Adrenal gland (tissue), 12 donors: ENCODE measurements around the gene EXOSC2. TPM values are rescaled to one million over a fixed set of nuclear protein-coding genes. Genes with fewer than 3 reads are reported as not detected.

Experiments
- DNase-seq, 7 donors: peaks; one replicate each; pipeline ENCODE4 v3.0.0-alpha.2; 2019 to 2020
- H3K27ac ChIP-seq, 5 donors: fragments of 200-600 bp; sonication (generic) in 4 of 5; 1 replicate in 3 of 5; 2 replicates in 2 of 5; pipeline versions ENCODE4 v1.5.1 to v1.8.0; 2016 to 2020; ENCODE audit warnings: mild to moderate bottlenecking in 1 of 5
- H3K27me3 ChIP-seq: fragments of 200-600 bp; 2 replicates; pipeline ENCODE4 v1.8.0; 2021
- H3K36me3 ChIP-seq, 2 donors: fragments of 200-600 bp; replicated peaks in 1 of 2; 1 replicate in 1 of 2; 2 replicates in 1 of 2; pipeline versions ENCODE4 v1.5.1 to v1.8.0; 2018 to 2022
- H3K4me1 ChIP-seq, 2 donors: fragments of 200-600 bp; replicated peaks in 1 of 2; 1 replicate in 1 of 2; 2 replicates in 1 of 2; pipeline versions ENCODE4 v1.5.1 to v1.8.0; 2018 to 2021
- H3K4me3 ChIP-seq, 4 donors: fragments of 200-600 bp; sonication (generic) in 3 of 4; one replicate each; pipeline ENCODE4 v1.5.1; 2016 to 2018
- H3K9me3 ChIP-seq, 3 donors: fragments of 200-600 bp; sonication (generic) in 1 of 3; replicated peaks in 1 of 3; 1 replicate in 2 of 3; 2 replicates in 1 of 3; pipeline versions ENCODE4 v1.5.1 to v1.8.0; 2016 to 2021
- POLR2A ChIP-seq, 2 donors: fragments of 450-650 bp; IDR thresholded peaks; one replicate each; pipeline ENCODE4 v1.6.1; 2017; ENCODE audit warnings: antibody characterized with exemption in 2 of 2, mild to moderate bottlenecking in 2 of 2, moderate library complexity in 1 of 2
- WGBS, 4 donors: extraction: QIAGEN DNeasy Blood & Tissue Kit in 2 of 4; methylation state at CpG; one replicate each; pipeline versions ENCODE4 v1.1.5 to v1.1.7; 2013 to 2017; 5-methylcytosine and 5-hydroxymethylcytosine counted together
- intact Hi-C, 2 donors: fragments of 100-400 bp; cut with DNase I; formaldehyde crosslinking; loops; one replicate each; pipeline versions ENCODE4 v1.14.1 to v1.15.0; 2022 to 2023
- polyA plus RNA-seq, 3 donors: library from polyadenylated mRNA; stranded (reverse); fragments of 200-250 nt in 2 of 3; fragments of 350-450 nt in 1 of 3; fragmentation: Illumina TruSeq in 1 of 3; extraction: RNeasy Lipid Tissue Mini Kit (QIAGEN cat#74804) in 1 of 3; gene quantifications; one replicate each; pipeline ENCODE4 v1.2.3, GENCODE V29; 2013 to 2014
- total RNA-seq, 9 donors: library from RNA; depleted of rRNA in 4 of 9; stranded (reverse); fragments of >200 nt in 4 of 9; fragments of 120-200 nt in 1 of 9; fragmentation: NEBNext Ultra II Directional in 1 of 9; extraction: Animal tissue kit (Norgen Biotek cat#: 25700) in 1 of 9; gene quantifications; one replicate each; pipeline versions ENCODE4 v1.1.0 to v1.2.4, GENCODE V29; 2013 to 2023
- TF ChIP-seq, protein P1 (sequence below), 6 experiments: fragments of 450-650 bp in 4 of 6; fragments of 200-600 bp in 2 of 6; sonication (generic) in 1 of 6; IDR thresholded peaks; 1 replicate in 5 of 6; 2 replicates in 1 of 6; pipeline versions ENCODE4 v1.5.1 to v1.8.0; 2016 to 2021; ENCODE audit warnings: antibody characterized with exemption in 6 of 6, mild to moderate bottlenecking in 2 of 6, moderate library complexity in 1 of 6
- donor health status: healthy with polysubstance abuse.
- donor health status: Bipolar disorder and iron deficiency.
- donor health status: DM: yes; HTN: yes; CAD: no.
- donor health status: DM: no; HTN: no; CAD: no.
- donor health status: DM: no; HTN: no; CAD: no.
- donor health status: DM: yes; HTN: yes; CAD: no.

The EXOSC2 gene
- total and polyA plus RNA-seq, 12 donors: 9.5 to 29.8 (median 19.3) TPM

DNA sequence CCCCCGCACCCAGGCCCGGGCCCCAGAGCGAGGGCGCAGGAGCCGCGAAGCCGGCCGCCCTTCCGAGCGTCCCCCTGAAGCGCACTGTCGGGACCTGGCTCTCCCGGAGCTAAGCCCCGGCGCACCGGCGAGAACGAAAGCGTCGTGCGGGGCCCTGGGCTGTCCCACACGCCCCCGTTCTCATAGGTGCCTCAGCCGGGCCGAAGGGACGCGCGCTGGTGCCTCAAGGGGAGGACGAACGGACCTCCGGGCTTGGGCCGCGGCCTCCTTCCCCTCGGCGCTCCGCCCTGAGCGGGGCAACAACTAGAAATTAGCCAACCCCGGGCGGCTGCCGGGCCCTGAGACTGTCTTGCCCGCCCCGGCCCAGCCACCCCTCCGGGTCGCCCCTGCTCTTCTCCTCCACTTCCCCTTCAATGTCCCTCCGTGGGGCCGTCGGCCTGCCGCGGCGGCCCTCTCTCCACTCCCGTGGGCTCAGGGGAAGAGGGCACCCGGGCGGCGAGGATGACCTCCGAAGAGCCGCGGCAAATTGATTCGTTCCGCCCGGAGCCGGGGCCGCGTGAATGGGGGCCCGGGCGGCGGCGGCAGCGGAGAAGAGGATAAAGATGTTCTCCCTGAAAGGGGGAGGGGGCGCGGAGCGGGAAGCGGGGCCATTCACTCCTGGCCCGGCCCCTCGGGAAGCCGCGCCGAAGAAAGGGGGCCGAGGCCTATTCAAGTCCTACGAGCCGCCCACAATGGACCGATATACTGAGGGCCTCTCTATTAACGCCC is 32.7 kb upstream of the EXOSC2 start:
- TF ChIP-seq, protein P1, sequence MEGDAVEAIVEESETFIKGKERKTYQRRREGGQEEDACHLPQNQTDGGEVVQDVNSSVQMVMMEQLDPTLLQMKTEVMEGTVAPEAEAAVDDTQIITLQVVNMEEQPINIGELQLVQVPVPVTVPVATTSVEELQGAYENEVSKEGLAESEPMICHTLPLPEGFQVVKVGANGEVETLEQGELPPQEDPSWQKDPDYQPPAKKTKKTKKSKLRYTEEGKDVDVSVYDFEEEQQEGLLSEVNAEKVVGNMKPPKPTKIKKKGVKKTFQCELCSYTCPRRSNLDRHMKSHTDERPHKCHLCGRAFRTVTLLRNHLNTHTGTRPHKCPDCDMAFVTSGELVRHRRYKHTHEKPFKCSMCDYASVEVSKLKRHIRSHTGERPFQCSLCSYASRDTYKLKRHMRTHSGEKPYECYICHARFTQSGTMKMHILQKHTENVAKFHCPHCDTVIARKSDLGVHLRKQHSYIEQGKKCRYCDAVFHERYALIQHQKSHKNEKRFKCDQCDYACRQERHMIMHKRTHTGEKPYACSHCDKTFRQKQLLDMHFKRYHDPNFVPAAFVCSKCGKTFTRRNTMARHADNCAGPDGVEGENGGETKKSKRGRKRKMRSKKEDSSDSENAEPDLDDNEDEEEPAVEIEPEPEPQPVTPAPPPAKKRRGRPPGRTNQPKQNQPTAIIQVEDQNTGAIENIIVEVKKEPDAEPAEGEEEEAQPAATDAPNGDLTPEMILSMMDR (IDR thresholded peaks at IDR 0.05): no peak
- no peak for TF ChIP-seq POLR2A (IDR thresholded peaks at IDR 0.05)
- Histone ChIP-seq H3K27me3 (peaks cover 96% of the 10 kb centered on the region), H3K36me3 (no peaks in the 10 kb centered on the region), H3K4me3 (peak overlapping the region in 1 of 4 donors; percentile 46), H3K9me3 (no peaks in the 10 kb centered on the region), H3K4me1 (peaks cover 22 to 34% of the 10 kb centered on the region in 2 donors), H3K27ac (no peak overlapping the region)
- WGBS, 4 donors: 1 to 2% (median 1%) methylated on average over 10 to 82 of the region's 82 CpGs
- no peak for DNase-seq
- intact Hi-C loops: no loop called here

DNA sequence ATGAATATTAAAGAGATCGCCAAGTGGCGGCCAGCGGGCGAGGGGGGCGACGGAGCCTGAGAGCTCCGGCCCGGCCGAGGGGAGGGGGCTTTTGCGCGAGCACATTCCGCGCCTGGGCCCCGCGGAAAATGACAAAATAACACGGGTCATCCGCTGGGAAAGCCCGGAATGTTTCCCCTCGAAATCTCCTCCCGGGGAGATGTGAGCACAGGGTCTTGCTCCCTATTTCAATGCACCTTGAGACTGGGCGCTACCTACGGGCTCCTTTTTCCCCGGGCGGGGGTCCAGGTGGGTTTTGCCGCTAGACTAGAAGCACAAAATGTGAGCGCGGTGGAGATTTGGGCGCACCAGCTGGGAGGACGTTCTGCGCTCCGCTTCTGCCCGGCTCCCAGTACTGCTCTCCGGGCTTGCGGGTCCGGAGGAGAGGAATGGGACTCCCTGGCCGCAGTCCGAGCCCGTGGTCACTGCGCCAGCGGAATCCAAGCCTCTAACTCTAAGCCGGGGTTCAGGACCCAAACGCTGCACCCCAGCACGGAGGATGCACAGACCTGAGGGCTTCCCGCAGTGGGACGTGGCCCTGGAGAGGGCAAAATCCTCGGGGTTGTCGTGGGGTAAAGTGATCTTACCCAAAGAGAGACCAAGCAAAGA is 32.0 kb upstream of the EXOSC2 start:
- 2 to 5% (median 4%) methylated on average over 25 to 47 of the region's 47 CpGs for WGBS, 4 donors
- H3K4me3 ChIP-seq: no peak overlapping the region
- no peak for DNase-seq
- intact Hi-C loops: no loop called here
- peaks cover 98% of the 10 kb centered on the region for H3K27me3 ChIP-seq
- peaks cover 22 to 39% of the 10 kb centered on the region in 2 donors for H3K4me1 ChIP-seq
- TF ChIP-seq POLR2A (IDR thresholded peaks at IDR 0.05): no peak
- TF ChIP-seq, protein P1 (IDR thresholded peaks at IDR 0.05): no peak
- H3K27ac ChIP-seq: no peak overlapping the region
- H3K9me3 ChIP-seq: no peaks in the 10 kb centered on the region
- H3K36me3 ChIP-seq: no peaks in the 10 kb centered on the region

- Histone ChIP-seq H3K4me1 (peaks cover 22 to 39% of the 10 kb centered on the region in 2 donors), H3K4me3 (no peak overlapping the region), H3K27me3 (peaks cover 97% of the 10 kb centered on the region), H3K9me3 (no peaks in the 10 kb centered on the region), H3K36me3 (no peaks in the 10 kb centered on the region), H3K27ac (no peak overlapping the region)
- WGBS, 4 donors: 4 to 8% (median 7%) methylated on average over 13 to 49 of the region's 49 CpGs
- DNase-seq: no peak
- TF ChIP-seq, protein P1 (IDR thresholded peaks at IDR 0.05): no peak
- no peak for TF ChIP-seq POLR2A (IDR thresholded peaks at IDR 0.05)
- intact Hi-C loops: no loop called here
Measured at GRCh38 chr9:130662099-130662969, 31.2 kb upstream of the EXOSC2 start.

GRCh38 chr9:130662970-130663257 is 30.7 kb upstream of the EXOSC2 start:
- DNase-seq: no peak
- Histone ChIP-seq H3K36me3 (no peaks in the 10 kb centered on the region), H3K27me3 (peaks cover 91% of the 10 kb centered on the region), H3K4me1 (peaks cover 22 to 39% of the 10 kb centered on the region in 2 donors), H3K27ac (no peak overlapping the region), H3K4me3 (no peak overlapping the region), H3K9me3 (no peaks in the 10 kb centered on the region)
- TF ChIP-seq, protein P1 (IDR thresholded peaks at IDR 0.05): no peak
- no peak for TF ChIP-seq POLR2A (IDR thresholded peaks at IDR 0.05)
- 5 to 11% (median 7%) methylated on average over 15 of the region's 15 CpGs for WGBS, 4 donors
- intact Hi-C loops: no loop called here
